Measurements from ENCODE around the gene ZDHHC6.
"Not testable (repeated sequence)": the region's sequence is repeated elsewhere in the genome, so short reads cannot be mapped to it uniquely, and the experiment has no call there.

The ZDHHC6 gene

GRCh38 chr10:112446855-112447619, at the start of gene ZDHHC6, which contains the start of gene VTI1A:
TSS of gene ZDHHC6 (minus strand) at chr10:112446914. CDS start at chr10:112445436, 1,478 bp downstream.
TSS of gene VTI1A (plus strand) at chr10:112447215. CDS start at chr10:112447374, 159 bp downstream.
- DNase-seq, result peak; percentile 25 to 69

GRCh38 chr10:112492736-112493135, 46.0 kb upstream of the ZDHHC6 start:
- DNase-seq, result no peak

GRCh38 chr10:112491144-112491543, 44.4 kb upstream of the ZDHHC6 start:
- no peak for DNase-seq

GRCh38 chr10:112490545-112490944, 43.8 kb upstream of the ZDHHC6 start:
- peak in 1 of 2 experiments; percentile 28 for DNase-seq

GRCh38 chr10:112487964-112488363, 41.2 kb upstream of the ZDHHC6 start:
- DNase-seq, result no peak

GRCh38 chr10:112484399-112484798, 37.7 kb upstream of the ZDHHC6 start:
- no peak for DNase-seq

GRCh38 chr10:112481602-112482001, 34.9 kb upstream of the ZDHHC6 start:
- no peak for DNase-seq

- no peak for DNase-seq
Observed at GRCh38 chr10:112475575-112476218, 29.0 kb upstream of the ZDHHC6 start.

GRCh38 chr10:112471878-112472487, 25.3 kb upstream of the ZDHHC6 start:
- DNase-seq, result peak in 1 of 2 experiments; percentile 3

GRCh38 chr10:112467541-112468075, 20.9 kb upstream of the ZDHHC6 start:
- no peak for DNase-seq

- DNase-seq, result no peak
Observed at GRCh38 chr10:112466802-112467201, 20.1 kb upstream of the ZDHHC6 start.

GRCh38 chr10:112465299-112465883, 18.7 kb upstream of the ZDHHC6 start:
- DNase-seq, result no peak

- not testable (repeated sequence) for DNase-seq
Observed at GRCh38 chr10:112464074-112464473, 17.4 kb upstream of the ZDHHC6 start.

- DNase-seq, result peak in 1 of 2 experiments; percentile 60
Observed at GRCh38 chr10:112461029-112461887, 14.5 kb upstream of the ZDHHC6 start.

GRCh38 chr10:112460366-112460765, 13.7 kb upstream of the ZDHHC6 start:
- no peak for DNase-seq

GRCh38 chr10:112456533-112456932, 9.8 kb upstream of the ZDHHC6 start:
- DNase-seq, result no peak

- no peak for DNase-seq
Observed at GRCh38 chr10:112454910-112455779, 8.4 kb upstream of the ZDHHC6 start.

GRCh38 chr10:112448888-112449287, 2.2 kb upstream of the ZDHHC6 start:
- DNase-seq, result no peak

- DNase-seq, result no peak
Observed at GRCh38 chr10:112447620-112447928, 860 bp upstream of the ZDHHC6 start.

GRCh38 chr10:112446055-112446854, 459 bp downstream of the ZDHHC6 start:
- no peak for DNase-seq
